BJ (cell line): Measurements from ENCODE around the gene FBXW12. TPM values are rescaled to one million over a fixed set of nuclear protein-coding genes. Genes with fewer than 3 reads are reported as not detected.

Experiments
- CTCF ChIA-PET: fragments of 350-600 bp; formaldehyde crosslinking; extraction: SDS; loops from one replicate; lab custom pipeline; 2021; ENCODE audit warnings: antibody characterized with exemption, inconsistent platforms; lab: Yijun Ruan, JAX
- POLR2A ChIA-PET: fragments of 300-600 bp; sonication (Branson Sonifier 250); formaldehyde crosslinking; extraction: SDS; loops from one replicate; lab custom pipeline; 2021; ENCODE audit warnings: antibody characterized with exemption; lab: Charles Lee
- DNase-seq: peaks from one replicate; pipeline ENCODE4 v3.0.0-alpha.2; 2011; ENCODE audit warnings: low read depth
- H3K27me3 ChIP-seq: 2 replicates; pipeline ENCODE4 v1.6.0; 2011; ENCODE audit warnings: low read length; ENCODE audit not compliant: control insufficient read depth, insufficient read depth
- H3K36me3 ChIP-seq: 2 replicates; pipeline ENCODE4 v1.5.1; 2011; ENCODE audit warnings: low read length; ENCODE audit not compliant: control insufficient read depth, insufficient read depth
- H3K4me3 ChIP-seq: 2 replicates; pipeline ENCODE4 v1.5.1; 2011; ENCODE audit warnings: low read depth, mild to moderate bottlenecking, control low read depth, low read length
- CTCF ChIP-seq: IDR thresholded peaks from 2 replicates; pipeline ENCODE4 v1.5.1; 2011; ENCODE audit warnings: low read depth, mild to moderate bottlenecking, control low read depth, inconsistent platforms, low read length, moderate library complexity; ENCODE audit not compliant: insufficient read depth
- polyA plus RNA-seq: library from polyadenylated mRNA; depleted of rRNA; stranded (reverse); fragments of >200 nt; gene quantifications from 2 replicates; pipeline ENCODE4 v1.2.3, GENCODE V29; 2011

FBXW12 gene
- polyA plus RNA-seq, 1 experiment: not detected

GRCh38 chr3:48387634-48388033, 15.6 kb downstream of the FBXW12 start:
- DNase-seq: no peak
- ChIA-PET POLR2A (no interaction called here), CTCF (interaction anchor here (1.7 to 2.8 kb wide), 2 partner anchors 13 to 49 kb away, joined by 8 to 10 read pairs; no protein-coding TSS in a partner anchor)
- no peak for TF ChIP-seq CTCF
- Histone ChIP-seq H3K4me3 (no peak overlapping the region), H3K27me3 (peaks cover 6% of the 10 kb centered on the region), H3K36me3 (no peaks in the 10 kb centered on the region)

GRCh38 chr3:48388966-48389365, 16.9 kb downstream of the FBXW12 start:
- no peak overlapping the region for H3K4me3 ChIP-seq
- no peak for DNase-seq
- TF ChIP-seq CTCF: no peak
- peaks cover 6% of the 10 kb centered on the region for H3K27me3 ChIP-seq
- ChIA-PET POLR2A (no interaction called here), CTCF (interaction anchor here (0.6 kb wide), 1 partner anchor 87 kb away, joined by 3 read pairs; no protein-coding TSS in a partner anchor)
- no peaks in the 10 kb centered on the region for H3K36me3 ChIP-seq

GRCh38 chr3:48394391-48394790, 22.4 kb downstream of the FBXW12 start:
- peaks cover 6% of the 10 kb centered on the region; the same call in 1 of the 2 replicates for H3K27me3 ChIP-seq
- H3K36me3 ChIP-seq: no peaks in the 10 kb centered on the region
- no peak for DNase-seq
- no peak for TF ChIP-seq CTCF
- ChIA-PET CTCF (interaction anchor here (1.2 kb wide), 1 partner anchor 42 kb away, joined by 3 read pairs; no protein-coding TSS in a partner anchor), POLR2A (no interaction called here)
- no peak overlapping the region for H3K4me3 ChIP-seq

GRCh38 chr3:48395714-48396113, 23.7 kb downstream of the FBXW12 start:
- TF ChIP-seq CTCF: no peak
- DNase-seq: no peak
- no peak overlapping the region for H3K4me3 ChIP-seq
- POLR2A ChIA-PET: no interaction called here
- peaks cover 6% of the 10 kb centered on the region for H3K27me3 ChIP-seq
- H3K36me3 ChIP-seq: no peaks in the 10 kb centered on the region
- CTCF ChIA-PET: interaction anchor here (2.2 kb wide), 1 partner anchor 40 kb away, joined by 7 read pairs; no protein-coding TSS in a partner anchor

- H3K36me3 ChIP-seq: no peaks in the 10 kb centered on the region
- peaks cover 6% of the 10 kb centered on the region for H3K27me3 ChIP-seq
- CTCF ChIA-PET: interaction anchor here (0.6 to 7.8 kb wide), 2 partner anchors 37 to 134 kb away, joined by 4 to 252 read pairs; no protein-coding TSS in a partner anchor
- no peak overlapping the region for H3K4me3 ChIP-seq
- POLR2A ChIA-PET: no interaction called here
- no peak for TF ChIP-seq CTCF
- DNase-seq: no peak
These were observed 26.0 kb downstream of the FBXW12 start for GRCh38 chr3:48397767-48398681.
